ENCODE results near the gene CD320.
"Not testable (repeated sequence)": the region's sequence is repeated elsewhere in the genome, so short reads cannot be mapped to it uniquely, and the experiment has no call there.

The CD320 gene

DNA sequence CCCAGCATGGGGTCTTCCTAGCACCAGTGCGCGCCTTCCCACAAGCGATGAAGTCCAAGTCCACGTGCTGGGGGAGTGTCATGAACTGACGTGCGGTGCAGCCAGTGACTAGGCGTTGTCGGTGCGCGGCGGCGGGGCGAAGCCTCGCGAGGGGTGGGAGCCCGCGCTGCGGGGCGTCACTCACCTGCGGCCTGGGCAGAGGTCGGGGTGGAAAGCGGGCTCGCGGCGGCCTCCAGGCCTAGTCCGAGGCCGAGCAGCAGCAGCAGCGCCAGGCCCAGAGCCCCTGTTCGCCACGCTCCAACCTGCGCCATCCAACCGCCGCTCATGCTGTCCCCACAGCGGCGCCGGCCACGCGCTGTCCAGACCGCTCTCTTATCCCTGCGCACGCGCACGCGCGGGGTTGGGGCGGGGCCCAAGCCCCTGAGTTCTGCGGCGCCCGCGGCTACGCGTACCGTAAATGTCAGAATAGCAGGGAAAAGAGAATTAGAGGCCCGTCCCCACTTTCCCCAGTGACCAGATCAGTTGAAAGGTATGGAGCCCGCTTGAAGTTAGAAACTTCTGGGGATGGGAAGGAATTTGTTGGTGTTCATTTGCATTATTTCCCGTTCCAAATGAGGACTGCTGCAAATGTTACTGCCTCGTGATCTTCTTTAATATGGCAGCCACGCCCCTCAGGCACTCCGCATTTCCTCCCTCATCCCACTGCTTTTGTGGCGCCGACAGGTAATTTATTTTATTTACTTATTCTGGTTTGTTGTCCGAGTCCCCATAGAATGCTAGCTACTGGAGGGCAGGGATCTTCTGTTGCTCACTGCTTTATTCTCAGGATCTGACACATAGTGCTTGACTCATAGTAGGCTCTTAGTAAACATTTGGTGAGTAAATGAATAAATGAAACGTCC lies at the start of gene CD320:
TSS of gene CD320 (minus strand) at position 394 of the 902 bp plus-strand sequence. CDS start at position 326, 68 bp downstream.
- DNase-seq (ENCODE audit: low spot score), result peak; percentile 90

DNA sequence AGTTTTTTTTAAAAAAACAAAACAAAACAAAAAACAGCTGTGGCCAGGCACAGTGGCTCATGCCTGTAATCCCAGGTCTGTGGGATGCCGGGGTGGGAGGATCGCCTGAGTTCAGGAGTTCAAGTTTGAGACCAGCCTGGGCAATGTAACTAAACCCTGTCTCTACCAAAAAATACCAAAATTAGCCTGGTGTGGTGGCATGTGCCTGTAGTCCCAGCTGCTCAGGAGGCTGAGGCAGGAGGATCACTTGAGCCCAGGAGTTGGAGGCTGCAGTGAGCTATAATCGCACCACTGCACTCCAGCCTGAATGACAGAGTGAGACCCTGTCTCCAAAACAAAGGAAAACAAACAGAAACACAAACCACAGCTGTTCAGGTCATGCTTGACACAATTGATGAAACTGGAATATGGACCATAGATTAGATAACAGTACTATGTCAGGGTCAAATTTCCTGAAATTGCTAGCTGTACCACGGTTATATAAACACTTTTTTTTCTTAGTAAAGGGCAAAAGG lies 48.9 kb upstream of the CD320 start:
- no peak for DNase-seq (ENCODE audit: low spot score)

DNA sequence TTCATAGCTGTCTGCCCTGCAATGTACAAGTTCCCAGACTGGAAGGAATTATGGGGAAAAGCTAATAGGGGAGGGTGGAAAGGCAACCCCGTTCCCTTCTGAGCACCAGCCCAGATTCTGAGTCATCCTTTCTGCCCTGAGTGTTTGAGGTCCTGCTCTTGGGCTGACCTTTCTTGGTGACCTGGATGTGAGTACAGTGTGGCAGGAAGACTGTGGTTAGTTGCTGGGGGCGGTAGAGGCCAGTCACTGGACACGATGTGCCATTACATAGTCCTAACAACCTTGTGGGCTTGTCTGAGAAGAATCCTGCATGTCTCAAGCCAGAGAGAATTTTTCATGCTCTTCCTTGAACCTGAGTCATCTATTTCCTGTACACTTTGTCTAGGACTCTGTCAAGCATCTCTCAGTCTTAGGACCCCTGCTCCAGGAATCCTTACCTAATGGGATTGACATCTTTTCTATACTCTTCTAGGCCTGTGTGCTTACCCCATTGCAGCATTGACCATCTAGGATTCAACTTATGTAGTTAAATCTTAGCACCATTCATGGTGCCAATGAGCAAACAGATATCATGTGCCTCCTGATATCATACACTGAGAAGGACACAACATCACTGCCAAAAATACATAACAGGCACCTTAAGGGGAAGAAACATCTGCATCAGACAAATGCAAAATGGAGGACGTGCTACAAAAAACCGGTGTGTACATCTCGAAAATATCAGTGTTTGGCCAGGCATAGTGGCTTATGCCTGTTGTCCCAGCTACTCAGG lies 47.7 kb upstream of the CD320 start:
- peak; percentile 79 for DNase-seq (ENCODE audit: low spot score)

DNA sequence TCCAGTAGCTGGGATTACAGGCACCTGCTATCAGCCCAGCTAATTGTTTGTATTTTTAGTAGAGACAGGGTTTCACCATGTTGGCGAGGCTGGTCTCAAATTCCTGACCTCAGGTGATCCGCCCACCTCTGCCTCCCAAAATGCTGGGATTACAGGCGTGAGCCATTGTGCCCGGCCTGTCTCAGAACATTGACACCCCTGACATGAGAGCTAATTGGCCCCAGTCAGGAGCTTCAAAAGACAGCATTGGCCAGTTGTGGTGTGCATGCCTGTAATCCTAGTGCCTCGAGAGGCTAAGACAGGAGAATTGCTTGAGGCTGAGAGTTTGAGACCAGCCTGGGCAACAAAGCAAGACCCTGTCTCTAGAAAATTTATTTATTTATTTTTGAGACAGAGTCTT lies 44.7 kb upstream of the CD320 start:
- not testable (repeated sequence) for DNase-seq (ENCODE audit: low spot score)

GRCh38 chr19:8352134-8352827 lies 44.1 kb upstream of the CD320 start:
- no peak for DNase-seq (ENCODE audit: low spot score)

- DNase-seq (ENCODE audit: low spot score), result not testable (repeated sequence)
Measured at GRCh38 chr19:8349629-8350372, 41.6 kb upstream of the CD320 start.

- no peak for DNase-seq (ENCODE audit: low spot score)
Measured at GRCh38 chr19:8343483-8343844, 35.3 kb upstream of the CD320 start.

- peak; percentile 90 for DNase-seq (ENCODE audit: low spot score)
Measured at GRCh38 chr19:8342684-8343482, 34.7 kb upstream of the CD320 start, which contains the start of gene KANK3. Gene KANK3, minus strand, starts transcription at chr19:8343262. Its CDS starts 5,434 bp downstream, at chr19:8337828.

GRCh38 chr19:8342316-8342683 lies 34.1 kb upstream of the CD320 start:
- DNase-seq (ENCODE audit: low spot score), result no peak

DNA sequence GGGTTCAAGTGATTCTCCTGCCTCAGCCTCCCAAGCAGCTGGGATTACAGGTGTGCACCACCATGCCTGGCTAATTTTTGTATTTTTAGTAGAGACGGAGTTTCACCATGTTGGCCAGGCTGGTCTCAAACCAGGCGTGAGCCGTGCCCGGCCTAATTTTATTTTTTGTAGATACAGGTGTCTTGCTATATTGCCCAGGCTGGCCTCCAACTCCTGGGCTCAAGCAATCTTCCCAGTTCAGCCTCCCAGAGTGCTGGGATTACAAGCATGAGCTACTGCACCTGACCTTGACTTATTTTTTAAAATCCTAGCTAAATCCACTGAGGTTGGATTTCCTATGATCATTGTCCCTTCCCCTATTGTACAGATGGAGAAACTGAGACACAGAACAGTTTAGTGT lies 33.3 kb upstream of the CD320 start:
- not testable (repeated sequence) for DNase-seq (ENCODE audit: low spot score)

GRCh38 chr19:8340341-8341096 lies 32.4 kb upstream of the CD320 start:
- no peak for DNase-seq (ENCODE audit: low spot score)

DNA sequence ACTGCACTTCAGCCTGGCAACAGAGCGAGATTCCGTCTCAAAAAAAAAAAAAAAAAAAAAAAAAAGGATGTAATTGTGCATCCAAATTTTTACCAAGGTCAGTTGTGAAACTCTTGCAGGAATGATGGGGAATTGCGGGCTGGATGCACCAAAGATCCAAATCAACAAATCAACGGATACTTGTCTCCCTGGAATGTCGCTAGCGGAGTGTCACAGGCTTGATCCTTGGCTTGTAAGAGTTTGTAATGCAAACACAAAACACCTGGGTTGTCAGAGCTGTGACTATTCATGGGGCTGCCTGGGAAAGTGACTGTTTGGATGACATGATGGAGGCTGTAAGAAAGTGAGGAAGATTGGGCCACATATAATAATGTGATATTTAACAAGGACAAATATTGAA lies 30.7 kb upstream of the CD320 start:
- DNase-seq (ENCODE audit: low spot score), result no peak

GRCh38 chr19:8337728-8338127 lies 29.6 kb upstream of the CD320 start:
- DNase-seq (ENCODE audit: low spot score), result no peak

DNA sequence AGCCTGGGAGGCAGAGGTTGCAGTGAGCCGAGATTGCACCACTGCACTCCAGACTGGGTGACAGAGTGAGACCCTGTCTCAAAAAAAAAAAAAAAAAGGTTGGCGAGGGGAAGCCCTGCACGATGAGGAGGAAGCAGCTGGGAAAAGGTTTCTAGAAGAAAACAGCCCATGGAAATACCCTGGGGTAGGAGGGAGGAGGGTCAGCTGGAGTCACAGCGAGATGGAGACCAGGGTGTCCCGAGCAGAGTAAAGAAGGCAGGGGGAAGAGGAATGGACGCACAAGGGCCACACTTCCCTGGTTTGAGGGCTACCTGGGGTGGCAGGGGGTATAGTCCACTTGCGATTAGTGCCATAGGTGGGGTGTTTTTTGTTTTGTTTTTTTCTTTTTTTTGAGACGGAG lies 28.5 kb upstream of the CD320 start:
- no peak for DNase-seq (ENCODE audit: low spot score)

GRCh38 chr19:8336072-8336569 lies 28.0 kb upstream of the CD320 start:
- DNase-seq (ENCODE audit: low spot score), result no peak

GRCh38 chr19:8335343-8336071 lies 27.3 kb upstream of the CD320 start:
- DNase-seq (ENCODE audit: low spot score), result no peak

DNA sequence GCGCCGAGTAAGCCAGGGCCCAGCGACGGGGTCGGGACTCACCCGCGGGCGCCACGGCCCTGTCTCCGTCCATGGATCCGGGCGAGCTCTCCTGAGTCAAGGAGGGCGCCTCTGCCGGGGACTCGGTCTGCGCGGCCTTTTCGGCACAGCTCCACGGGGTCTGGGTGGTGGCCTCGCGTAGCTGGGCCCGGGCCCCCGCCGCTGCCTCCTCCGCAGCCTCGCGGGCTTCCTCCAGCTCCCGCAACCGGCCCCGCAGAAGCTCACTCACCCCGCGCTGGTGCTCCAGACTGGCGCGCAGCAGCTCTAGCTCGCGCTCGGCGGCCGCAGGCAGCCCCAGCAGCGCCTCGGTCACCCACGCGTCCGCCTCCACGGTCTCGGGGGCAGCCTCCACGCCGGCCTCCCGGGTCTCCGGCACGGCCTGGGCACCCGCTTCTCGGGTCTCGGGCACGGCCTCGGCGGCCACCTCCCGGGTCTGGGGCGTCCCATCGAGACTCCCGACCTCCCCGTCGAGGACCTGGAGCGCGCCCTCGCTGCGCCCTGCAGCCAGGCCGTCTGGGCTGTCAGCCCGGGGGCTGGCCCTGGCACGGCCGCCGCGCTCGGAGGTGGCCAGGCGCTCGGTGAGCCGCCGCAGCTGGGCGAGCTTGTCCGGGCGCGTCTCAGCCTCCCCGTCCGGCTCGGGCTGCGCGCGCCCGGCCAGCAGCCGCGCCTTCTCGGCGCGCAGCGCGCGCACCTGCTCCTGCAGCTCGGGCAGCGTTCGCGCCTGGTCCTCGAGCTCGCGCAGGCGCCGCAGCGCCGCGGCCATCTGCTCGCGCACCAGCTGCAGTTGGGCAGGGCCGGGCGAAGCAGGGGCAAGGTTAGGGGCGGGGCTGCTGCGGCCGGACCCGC lies 26.5 kb upstream of the CD320 start:
- peak; percentile 73 for DNase-seq (ENCODE audit: low spot score)
